ENCODE results near the gene OR51I2.

OR51I2 gene

DNA sequence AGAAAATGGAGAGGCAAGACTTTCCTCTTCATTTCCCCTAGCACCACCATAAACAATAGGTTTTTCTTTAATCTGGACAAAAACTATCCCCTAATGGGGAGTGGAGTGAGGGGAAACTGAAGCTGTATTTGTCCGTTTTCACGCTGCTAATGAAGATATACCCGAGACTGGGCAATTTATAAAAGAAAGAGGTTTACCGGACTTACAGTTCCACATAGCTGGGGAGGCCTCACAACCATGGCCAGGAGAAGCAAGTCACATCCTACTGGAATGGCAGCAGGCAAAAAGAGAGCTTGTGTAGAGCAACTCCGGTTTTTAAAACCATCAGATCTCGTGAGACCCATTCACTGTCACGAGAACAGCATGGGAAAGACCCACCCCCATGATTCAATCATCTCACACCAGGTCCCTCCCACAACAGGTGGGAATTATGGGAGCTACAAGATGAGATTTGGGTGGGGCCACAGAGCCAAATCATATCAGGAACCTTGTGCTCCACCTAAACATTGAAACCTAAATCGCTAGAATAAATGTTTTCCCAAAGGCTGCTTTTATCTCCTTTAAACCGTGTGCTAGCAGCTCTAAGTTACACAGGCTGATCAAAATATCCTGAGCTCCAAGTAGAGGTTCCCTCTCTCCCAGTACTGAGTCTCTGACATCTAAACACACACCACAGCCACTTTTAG is 56.4 kb downstream of the OR51I2 start:
- DNase-seq (ENCODE audit: low read depth in 2 of 3, low spot score in 1 of 3) = no peak

Data from stimulated activated CD4-positive, alpha-beta T cell treated with anti-CD3 and anti-CD28 coated beads, Interleukin-12 subunit alpha, Interleukin-12 subunit beta, amount 100 ng/mL, for 48 hours (primary cell).